GM20000 (cell line): ENCODE results near the gene TEPSIN.

ENCODE experiments used
- DNase-seq: peaks from one replicate; pipeline ENCODE4 v3.0.0; 2012; ENCODE audit warnings: low spot score
- TF ChIP-seq, protein P1 (sequence below): IDR thresholded peaks from 2 replicates; pipeline ENCODE4 v1.5.1; 2012; ENCODE audit warnings: mild to moderate bottlenecking, control low read depth; ENCODE audit errors: extremely low read depth, missing control alignments

The TEPSIN gene

DNA sequence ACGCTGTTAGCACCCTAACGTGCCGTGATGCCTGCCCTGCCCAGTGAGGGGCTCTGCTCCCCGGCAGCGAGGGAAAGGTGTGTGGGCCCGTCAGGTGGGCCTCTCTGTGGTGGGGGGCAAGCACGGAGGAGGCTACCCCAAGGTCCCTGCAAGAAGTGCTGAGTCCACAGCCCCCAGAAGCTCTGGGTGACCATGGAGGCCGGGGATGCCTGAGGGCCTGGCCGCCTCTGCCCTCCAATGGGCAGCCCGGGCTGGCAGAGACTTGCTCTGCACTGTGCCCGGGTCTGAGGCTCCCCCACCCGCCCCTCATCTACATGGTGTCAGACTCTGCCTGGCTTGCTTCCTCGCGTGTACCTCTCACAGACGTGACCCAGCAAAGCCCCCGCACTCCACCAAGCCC is 44.0 kb upstream of the TEPSIN start:
- TF ChIP-seq, protein P1, sequence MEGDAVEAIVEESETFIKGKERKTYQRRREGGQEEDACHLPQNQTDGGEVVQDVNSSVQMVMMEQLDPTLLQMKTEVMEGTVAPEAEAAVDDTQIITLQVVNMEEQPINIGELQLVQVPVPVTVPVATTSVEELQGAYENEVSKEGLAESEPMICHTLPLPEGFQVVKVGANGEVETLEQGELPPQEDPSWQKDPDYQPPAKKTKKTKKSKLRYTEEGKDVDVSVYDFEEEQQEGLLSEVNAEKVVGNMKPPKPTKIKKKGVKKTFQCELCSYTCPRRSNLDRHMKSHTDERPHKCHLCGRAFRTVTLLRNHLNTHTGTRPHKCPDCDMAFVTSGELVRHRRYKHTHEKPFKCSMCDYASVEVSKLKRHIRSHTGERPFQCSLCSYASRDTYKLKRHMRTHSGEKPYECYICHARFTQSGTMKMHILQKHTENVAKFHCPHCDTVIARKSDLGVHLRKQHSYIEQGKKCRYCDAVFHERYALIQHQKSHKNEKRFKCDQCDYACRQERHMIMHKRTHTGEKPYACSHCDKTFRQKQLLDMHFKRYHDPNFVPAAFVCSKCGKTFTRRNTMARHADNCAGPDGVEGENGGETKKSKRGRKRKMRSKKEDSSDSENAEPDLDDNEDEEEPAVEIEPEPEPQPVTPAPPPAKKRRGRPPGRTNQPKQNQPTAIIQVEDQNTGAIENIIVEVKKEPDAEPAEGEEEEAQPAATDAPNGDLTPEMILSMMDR, result no peak
- DNase-seq, result no peak

DNA sequence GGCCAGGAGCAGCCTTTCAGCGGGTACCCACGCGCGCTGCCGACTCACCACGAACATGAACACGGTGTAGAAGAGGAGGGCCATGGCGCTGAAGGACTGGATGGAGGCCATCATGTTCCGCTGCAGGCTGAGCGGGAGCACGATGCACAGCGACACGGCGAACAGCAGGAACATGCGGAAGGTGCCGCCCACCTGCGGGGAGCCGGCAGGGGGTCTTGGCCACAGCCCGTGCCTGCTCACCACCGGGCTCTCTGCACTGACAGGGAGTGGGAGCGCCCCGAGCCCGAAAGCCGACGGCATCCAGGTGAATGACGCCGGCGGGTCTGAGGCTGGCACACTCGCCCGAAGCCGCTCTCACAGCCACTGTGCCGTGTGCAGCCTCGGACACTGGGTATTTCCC is 43.3 kb upstream of the TEPSIN start:
- no peak for DNase-seq
- TF ChIP-seq, protein P1, result no peak

DNA sequence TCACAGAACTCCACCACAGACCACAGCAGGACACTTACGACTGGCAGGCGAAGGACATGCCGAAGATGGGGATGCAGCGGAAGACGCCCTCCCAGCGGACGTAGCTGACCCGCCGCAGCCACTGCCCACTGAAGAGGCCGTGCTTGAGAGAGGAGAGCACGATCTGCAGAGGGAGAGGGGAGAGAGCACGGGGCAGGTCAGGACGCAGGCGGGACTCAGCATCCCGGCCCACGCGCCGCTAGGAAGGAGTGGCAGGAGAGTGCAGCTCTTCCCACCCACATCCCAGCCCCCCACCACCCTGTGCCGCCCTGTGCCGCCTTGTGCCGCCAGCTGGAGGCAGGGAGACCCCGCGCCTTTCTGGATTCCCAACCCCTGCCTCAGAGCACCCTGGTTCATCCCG is 41.7 kb upstream of the TEPSIN start:
- TF ChIP-seq, protein P1, result no peak
- no peak for DNase-seq

DNA sequence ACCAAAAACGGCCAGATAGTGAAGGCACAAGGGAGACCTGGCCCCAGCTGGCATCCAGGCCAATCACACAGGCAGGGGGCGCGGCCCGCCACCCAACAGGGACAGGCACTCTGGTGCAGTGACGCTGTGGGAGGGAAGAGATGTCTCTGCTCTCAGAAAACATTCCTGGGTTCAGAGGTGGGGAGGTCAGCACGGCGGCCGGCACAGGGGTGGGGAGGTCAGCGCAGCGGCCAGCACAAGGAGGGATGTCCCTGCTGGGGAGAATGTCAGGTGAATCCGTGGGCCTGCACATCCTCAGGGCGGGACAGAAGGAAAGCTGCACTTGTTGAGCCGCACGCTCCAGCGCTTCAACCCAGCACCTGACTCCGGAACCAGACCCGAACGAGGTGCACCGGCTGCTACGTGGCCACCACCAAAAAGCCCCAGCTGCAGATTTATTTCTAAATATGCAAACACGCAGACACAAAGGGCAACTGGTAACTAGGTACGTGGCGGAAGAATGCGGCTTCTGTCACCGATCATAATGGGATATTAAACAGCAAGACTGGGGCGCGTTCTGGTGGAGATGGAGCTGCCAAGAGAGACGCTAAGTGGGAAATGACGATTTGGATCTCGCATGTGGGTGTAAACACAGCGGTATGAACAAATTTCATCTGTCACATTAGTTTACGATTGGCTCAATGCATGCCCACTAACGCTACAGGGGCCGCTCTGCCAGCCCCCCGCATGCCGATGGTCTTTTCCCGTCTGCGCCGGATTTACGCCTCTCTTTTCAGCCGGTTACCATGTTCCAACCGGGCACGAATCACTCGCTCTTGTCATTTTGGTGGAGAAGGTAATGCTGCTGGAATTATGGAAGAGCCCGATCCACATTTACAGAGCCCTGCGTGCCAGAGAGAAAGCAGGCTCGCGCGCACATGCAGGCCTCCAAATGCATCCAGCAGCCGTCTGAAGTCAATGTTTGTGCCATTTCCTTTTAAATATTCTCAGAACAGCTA is 40.7 kb upstream of the TEPSIN start:
- no peak for DNase-seq
- TF ChIP-seq, protein P1, result no peak

DNA sequence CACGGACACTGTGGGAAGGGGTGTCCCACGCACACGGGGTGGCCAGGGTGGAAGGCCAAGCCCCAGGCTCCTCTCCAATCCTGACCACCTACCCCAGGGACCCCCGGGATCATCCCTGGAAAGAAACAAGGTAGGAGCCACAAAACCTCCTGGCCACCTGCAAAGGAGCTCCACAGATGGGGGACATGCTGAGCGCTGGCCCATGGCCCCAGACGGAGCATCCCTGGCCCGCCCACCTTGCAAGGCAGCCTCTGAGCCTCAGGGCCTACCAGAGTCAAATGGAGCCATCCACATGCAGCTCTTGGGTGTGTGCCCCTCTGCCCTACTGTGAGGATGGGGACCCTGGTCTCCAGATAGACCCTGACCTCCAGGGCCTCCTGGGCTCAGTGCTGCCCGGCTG is 40.0 kb upstream of the TEPSIN start:
- DNase-seq, result no peak
- TF ChIP-seq, protein P1, result no peak

DNA sequence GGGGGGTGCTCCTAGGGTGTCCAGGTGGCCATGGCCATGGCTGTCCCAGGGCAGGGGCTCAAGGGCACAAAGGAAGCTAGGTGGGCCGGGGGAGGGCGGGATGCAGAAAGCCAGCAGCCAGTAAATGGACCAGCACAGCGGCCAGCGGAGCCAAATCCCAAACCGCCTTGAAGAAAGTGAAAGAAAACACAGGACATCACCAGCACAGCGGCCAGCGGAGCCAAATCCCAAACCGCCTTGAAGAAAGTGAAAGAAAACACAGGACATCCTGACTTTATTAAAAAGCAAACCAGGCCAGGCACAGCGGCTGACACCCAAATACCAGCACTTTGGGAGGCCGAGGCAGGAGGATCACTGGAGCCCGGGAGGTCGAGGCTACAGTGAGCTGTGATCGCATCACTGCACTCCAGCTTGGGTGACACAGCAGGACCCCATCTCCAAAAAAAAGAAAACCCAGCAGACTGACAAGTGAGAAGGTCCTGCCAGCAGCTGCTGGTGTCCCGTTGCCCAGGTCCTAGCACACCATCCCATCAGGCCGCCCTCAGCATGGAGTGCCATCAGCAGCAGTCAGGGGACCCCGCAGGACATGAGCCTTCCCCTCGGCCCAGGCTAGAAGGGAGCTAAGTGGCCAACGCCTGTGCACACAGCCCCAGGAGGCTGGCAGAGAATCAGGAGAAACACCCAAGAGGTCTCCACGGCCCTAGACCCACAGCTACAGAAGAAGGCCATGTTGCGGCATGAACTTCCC is 39.3 kb upstream of the TEPSIN start:
- TF ChIP-seq, protein P1, result no peak
- DNase-seq, result no peak

DNA sequence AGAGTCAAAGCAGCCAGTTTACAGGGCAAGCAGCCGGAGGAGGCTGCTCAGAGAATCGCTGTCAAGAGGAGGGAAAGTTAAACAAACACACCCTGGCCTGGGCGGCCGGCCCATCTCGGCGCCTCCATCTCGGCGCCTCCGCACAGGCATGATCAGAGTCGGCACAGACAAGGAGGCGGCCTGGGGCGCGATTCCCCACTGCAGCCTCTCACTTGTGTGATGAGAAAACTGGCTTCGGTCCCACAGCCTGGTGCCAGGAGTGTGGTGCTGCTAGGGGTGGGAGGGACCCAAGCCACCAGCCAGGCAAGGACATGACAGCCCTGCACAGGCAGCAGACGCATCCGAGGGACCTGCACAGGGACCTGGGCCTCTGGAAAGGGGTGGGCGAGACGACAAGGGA is 38.6 kb upstream of the TEPSIN start:
- TF ChIP-seq, protein P1, result no peak
- DNase-seq, result no peak
